Stimulated activated naive CD8-positive, alpha-beta T cell treated with anti-CD3 and anti-CD28 coated beads, Interleukin-15, Interleukin-2, amounts not matched to agents 100 U/mL and 50 U/mL, for 24 hours (primary cell): ENCODE data around the gene ZDHHC14.
"Not testable (repeated sequence)": the region's sequence is repeated elsewhere in the genome, so short reads cannot be mapped to it uniquely, and the experiment has no call there.

ENCODE experiments used
- ATAC-seq: fragments of 150-1000 bp; cut with Tn5 transposase; one replicate; pipeline ENCODE4 v1.10.0; 2021
- DNase-seq: peaks from one replicate; pipeline ENCODE4 v3.0.0; 2021

The ZDHHC14 gene

DNA sequence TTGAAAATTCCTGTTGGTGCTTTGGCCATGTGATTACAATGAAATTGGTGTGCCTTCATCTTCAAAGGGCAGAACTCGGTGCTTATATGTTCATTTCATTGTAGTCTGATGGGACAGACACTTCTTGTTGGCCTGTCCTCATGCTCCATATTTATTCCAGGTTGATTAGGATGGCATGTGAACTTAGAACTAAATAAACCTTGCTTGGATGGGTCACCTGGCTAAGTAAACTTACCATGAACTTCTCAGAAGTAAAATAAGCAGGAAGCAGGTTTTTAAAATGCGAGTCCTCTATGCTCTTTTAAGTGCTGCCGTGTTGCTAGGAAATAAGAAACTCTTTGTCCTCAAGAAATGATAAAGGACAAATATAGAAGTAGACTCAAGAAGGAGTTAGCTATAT, 26.7 kb downstream of the ZDHHC14 start:
- no peak for ATAC-seq
- no peak for DNase-seq

DNA sequence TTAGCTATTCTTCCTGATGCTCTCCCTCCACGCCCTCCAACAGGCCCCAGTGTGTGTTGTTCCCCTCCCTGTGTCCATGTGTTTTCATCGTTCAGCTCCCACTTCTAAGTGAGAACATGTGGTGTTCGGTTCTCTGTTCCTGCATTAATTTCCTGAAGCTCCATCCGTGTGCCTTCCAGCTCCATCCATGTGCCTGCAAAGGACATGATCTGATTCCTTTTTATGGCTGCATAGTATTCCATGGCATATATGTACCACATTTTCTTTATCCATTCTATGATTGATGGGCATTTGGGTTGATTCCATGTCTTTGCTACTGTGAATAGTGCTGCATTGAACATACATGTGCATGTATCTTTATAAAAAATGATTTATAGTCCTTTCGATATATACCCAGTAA, 27.4 kb downstream of the ZDHHC14 start:
- ATAC-seq, DNase-seq: not testable (repeated sequence)

DNA sequence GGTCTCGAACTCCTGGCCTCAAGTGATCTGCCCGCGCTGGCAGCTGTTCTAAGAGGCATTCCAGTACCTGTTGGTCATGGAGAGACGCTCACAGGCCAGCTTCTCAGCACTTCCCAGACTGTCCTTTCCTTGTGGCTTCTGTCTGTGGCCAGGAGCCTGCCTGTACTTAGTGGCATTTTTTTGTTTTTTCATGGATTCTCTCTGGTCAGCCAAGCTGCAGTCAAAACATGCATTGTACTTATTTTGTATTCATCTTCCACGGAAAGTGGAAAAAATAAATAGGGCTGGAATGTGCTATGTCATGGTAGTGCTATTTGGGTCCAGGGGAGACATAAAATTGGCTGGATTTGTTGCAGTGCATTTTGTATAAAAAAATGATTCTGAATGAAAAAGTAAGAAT, 29.1 kb downstream of the ZDHHC14 start:
- DNase-seq = no peak

DNA sequence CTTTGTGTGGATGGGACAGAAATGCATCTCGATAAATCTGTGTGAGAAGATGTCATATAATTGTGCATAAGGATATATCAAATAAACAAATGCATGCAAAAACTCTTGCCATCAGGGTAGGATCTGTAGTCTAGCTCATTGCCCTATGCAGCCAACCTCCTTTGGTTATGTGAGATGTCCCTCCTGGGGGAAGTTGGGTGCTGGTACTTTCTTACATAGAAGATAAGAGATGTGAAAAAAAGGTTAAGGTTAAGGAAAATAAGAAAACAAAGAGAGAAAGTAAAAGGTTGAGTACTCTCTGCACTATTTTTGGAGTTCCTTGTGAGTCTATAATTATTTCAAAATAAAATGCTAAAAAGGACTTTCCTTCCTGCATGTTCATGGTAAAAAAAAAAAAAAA, 30.4 kb downstream of the ZDHHC14 start:
- DNase-seq (no peak), ATAC-seq (no peak)

More for the DNA sequence above, 29.1 kb downstream of the ZDHHC14 start:
- ATAC-seq = no peak

DNA sequence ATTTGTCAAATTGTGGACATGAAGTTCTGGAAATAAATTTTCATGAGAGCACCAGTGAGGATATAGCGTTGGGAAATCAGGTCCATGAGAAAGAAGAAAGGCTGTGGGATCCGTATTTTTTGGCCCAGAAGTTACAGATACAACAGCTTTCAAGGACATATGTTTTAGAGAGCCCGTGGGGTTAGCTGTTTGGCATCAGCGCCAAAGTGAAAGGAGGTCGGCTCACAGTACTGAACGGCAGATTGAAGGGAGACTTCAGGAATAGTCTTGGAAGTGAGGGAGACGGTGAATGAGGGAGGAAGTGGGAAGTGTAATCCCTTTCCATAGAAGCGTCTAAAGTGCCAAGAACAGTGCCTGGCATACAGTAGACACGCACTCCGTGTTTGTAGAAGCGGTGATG, 31.8 kb downstream of the ZDHHC14 start:
- ATAC-seq (no peak), DNase-seq (no peak)

DNA sequence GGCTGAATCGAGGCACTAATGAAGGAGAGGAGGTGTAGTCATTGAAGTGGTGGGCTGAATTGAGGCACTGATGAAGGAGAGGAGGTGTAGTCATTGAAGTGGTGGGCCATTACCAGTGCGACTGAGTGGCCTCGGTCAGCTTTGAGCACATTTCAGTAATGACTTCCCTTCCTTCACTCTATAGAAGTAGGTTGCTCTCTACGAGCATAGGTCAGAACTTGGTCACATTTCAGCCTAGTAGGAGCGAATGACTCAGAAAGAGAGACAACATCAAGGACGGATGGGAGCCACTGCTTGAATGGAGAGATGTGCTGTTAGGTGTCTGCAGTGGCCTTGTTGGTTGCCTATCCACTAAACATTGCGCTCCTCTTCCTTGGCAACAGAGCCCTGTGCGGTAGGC, 39.5 kb downstream of the ZDHHC14 start:
- DNase-seq = no peak
- peak; percentile 84 for ATAC-seq

DNA sequence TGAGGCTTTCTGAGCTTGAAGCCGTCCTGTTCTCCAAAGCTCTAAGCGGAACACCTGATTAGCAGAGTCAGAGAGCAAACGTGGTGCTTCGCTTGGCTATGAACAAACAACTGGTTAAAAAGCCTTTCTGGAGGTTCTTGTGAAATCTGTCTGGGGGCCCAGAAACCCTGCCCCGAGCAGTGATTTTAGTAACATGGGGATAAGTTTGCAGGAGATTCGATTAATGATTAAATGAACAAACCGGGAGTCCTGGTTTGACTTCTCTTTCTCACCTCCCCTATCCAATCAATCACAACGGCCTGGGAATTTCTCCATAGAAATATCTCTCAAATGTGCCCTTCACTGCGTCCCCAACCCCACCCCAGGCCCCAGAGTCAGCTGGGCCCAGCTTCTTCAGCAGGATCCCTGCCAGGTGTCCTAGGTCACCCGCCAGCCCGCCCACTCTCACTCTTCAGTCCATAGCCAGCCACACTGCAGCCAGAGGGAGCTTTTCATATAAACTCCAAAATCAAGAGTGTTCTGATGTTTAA, 43.6 kb downstream of the ZDHHC14 start:
- ATAC-seq (no peak), DNase-seq (no peak)

DNA sequence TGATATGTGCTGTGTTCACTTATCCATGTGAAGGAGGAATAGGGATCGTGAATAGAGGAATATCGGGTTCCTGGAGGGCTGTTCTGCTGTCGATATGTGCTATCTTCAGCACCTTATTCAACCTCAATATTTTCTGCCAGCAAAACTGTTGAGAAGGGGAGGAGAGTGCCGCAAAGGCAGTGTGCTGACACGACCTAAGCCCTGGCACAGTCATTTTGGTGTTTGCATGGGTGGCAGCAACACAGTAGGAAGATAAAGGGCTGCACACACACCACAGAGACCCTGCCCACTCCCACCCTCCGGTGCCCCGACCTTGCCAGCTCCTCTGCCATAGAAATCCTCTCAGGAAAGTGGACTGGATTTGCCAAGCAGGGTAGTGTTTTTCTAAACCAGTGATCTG, 47.0 kb downstream of the ZDHHC14 start:
- DNase-seq = no peak
- no peak for ATAC-seq

DNA sequence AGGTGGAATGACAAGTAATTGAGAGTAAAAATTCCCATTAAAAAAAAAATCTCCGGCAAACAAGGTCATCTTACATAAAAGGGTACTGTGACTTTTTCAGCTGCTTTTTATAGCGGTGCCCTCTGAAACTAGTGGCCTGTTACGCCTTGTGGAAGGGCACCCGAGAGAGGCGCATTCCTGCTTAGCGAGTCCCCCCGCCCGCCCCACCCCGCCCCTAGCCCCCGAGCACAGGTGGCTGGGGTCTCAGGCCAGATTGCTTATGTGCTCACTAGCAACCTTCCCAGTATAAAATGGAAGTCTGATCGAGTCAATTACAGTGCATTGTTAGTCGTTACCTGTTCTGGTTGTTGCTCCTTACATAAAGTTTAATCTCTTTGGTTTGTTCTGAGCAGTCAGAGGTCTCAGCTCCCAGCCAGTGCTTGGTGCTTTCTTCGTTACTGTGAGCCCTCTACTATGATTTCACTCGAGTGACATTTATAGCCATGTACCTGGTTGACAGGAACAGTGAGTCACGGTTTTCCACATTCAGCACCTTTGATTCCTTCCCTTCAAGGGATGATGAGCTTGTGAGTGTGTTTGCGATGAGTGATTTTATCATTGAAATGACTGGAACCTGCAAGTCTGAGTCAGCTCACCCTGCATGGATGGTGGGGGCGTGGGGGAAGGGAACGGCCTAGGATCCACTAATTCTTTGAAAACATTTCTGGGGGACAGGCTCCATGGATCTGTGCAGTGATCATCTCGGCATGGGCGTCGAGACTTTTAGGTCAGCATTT, 47.6 kb downstream of the ZDHHC14 start:
- peak; percentile 73 for DNase-seq

DNA sequence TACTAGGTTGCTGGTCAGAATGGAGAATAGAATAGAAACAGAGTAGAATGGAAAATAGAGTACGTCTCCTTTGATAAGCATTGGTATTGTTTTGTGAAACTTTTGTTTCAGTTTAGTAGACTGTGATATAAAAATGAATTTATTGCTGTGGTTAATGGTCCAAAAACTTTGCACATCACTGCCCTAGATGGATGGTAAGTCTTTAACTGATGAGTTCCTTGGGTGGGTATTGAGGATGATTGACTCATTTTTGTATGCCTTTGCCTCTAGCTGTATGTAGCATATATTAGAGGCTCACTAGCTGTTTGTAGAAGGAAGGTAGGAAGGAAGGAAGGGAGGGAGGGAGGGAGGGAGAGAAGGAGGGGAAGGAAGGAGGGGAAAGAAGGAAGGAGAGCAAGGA, 48.3 kb downstream of the ZDHHC14 start:
- peak; percentile 25 for ATAC-seq

More for the DNA sequence above, 47.6 kb downstream of the ZDHHC14 start:
- ATAC-seq = peak; percentile 95

DNA sequence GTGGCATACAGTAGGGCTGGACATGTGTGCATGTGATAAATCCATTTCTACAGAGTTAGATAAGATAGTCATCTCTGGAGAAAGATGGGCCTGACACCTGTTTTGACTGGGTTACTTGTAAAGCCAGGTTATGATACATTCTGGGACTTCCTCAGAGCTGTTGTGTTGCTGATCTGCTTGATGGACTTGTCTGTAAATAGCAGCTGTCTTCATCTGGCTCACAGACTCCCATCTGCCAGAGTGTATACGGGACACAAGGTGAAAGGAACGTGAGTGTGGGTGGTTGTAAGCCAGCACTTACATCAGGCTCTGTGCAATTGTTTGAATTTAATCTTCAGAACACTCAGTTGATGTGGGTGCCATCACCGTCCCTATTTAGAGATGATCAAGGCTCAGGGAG, 49.8 kb downstream of the ZDHHC14 start:
- ATAC-seq (no peak), DNase-seq (no peak)

More for the DNA sequence above, 48.3 kb downstream of the ZDHHC14 start:
- no peak for DNase-seq

DNA sequence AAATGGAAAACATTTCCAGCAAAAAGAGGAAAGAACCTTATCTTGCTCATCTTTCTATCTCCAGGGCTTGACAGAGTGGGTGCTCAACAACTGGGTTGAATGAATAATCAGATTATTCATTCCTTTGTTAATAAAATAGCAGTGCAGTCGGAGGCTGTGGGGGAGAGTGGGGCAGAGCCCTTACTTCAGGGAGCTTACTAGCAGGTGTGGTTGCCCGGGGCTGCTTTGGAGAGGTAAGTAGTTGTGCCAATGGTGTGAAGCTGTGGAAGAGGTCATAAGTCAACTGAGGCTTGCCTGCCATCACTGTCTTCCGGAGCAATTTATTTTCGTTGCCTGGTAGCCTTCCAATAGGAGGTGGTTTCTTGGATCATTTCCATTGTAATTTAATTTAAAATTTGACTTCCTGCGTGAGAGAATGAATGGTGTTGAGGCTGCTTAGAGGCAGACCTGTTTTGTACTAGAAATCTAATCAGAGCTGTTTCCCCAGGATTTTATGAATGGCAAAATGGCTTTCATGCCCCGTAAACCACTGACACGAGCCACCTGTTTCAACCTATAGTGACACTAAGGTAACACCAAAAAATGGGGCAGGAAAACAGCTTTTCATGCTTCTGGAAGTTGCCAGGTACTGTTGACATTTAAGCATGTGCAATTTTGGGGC, 51.4 kb downstream of the ZDHHC14 start:
- DNase-seq (no peak), ATAC-seq (no peak)

DNA sequence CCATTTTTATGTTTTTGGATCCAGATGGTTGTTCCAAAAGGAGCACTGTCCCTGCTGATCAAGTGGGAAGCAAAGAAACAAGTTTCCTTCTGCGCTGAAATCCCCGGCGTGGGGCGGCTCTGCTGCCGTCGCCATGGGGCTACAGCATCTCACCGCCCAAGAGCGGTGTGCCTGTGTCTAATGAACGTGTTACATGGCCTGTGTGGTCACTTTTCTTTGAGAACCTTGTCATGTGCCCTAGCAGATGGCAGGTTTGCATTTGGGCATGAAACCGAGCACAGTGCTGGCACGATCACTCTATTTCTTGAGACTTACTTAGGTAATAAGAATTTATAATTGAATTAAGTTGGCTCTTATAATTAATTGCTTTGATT, 51.9 kb downstream of the ZDHHC14 start:
- no peak for DNase-seq
- ATAC-seq = no peak

DNA sequence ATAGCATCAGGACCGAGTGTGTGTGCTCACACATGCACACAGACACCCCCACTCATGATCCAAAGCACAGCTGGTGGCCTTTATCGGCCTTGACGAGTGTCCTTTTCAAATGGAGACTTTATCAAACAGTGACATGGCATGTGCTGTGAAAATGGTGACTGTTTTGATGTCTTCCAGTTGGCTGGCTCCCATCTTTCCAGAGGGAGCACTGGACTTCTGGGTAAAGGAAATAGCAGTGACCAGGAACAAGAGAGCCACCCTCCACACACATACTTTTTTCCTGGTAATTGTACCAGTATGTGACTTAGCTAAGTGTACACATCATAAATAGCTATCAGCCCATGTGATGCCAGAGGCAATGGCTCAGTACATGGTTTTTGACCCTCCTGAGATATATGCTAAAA, 52.7 kb downstream of the ZDHHC14 start:
- ATAC-seq (no peak), DNase-seq (no peak)

DNA sequence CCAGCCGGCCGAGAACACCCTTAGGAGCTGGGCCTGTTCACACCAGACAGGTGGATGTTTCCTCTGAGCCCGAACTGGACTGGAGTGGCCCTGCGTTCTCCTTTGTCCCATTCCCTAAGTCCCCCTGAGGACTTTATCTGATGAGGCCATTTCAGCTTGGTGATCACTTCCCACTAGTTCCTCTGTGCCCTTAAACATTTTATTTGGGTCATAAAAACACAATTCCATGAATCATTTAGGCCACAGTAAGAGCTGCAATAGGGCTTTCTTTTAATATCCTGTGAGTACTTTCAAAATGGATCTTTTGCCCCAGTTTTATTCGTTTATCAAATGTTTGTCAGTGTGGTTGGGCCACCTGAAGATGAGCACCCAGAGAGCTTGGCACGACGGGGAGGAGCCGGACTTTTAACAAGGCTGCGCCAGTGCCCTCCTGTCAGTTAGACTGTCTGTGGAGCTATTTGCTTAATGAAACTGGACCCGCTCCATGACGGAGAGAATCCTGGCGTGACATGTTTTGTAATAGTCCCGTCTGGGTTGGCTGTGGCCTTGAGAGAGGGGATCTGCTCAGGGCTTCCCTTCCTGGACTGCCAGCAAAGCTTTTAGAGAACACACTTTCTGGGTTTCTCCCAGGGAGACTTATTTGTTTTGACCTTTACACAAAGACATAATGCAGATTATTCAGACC, 53.5 kb downstream of the ZDHHC14 start:
- no peak for DNase-seq
- no peak for ATAC-seq

DNA sequence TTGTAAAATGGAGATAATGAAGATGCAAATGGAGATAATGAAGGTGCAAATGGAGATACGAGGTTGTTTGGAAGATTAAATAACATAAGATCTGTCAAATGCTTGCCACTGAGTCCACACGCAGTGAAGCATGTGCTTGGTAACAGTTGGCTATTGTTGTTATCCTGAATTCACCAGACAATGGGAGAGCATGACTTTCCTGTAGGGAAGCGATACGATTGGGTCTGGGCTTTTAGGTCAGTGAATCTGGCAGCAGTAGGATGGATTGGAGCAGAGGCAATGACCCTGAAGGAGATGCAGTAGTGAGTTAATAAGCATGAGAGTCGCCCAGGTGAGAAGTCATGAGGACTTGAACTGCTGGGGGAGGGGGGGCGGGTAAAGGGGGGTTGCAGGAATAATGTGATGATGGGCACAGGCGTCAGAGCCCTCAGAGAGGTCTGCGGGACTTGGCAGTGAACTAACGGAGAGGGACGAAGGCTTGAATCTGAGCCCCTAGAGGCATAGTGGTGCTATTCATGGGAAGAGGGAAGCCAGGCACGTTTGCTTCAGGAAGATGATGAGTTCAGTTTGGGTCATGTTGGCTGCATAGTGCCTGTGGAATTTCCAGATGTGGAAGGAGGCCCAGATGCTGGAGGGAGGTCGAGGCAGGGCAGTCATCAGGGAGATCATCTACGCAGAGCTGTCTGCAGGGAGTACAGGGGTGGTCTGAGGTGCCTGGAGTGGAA, 55.4 kb downstream of the ZDHHC14 start:
- DNase-seq (no peak), ATAC-seq (no peak)

DNA sequence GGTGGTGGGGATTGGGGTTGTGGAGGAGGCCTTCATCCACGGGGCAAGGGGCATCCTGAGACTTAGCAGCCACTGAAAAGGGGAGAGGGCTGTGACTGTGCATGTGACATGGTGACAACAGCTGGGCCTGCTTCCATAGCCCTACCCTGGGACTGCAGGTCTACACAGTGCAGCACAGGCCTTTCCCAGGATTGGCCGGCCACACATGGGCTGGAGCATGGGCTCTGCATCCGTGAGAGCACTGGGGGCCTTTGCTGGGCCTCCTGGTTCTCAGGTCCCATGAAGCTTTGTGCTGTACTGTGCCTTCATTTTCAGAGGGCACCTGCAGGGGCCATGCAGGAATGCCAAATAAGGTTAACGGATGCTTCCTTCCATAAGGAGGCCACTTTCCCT, 56.0 kb downstream of the ZDHHC14 start:
- DNase-seq = no peak
- no peak for ATAC-seq

DNA sequence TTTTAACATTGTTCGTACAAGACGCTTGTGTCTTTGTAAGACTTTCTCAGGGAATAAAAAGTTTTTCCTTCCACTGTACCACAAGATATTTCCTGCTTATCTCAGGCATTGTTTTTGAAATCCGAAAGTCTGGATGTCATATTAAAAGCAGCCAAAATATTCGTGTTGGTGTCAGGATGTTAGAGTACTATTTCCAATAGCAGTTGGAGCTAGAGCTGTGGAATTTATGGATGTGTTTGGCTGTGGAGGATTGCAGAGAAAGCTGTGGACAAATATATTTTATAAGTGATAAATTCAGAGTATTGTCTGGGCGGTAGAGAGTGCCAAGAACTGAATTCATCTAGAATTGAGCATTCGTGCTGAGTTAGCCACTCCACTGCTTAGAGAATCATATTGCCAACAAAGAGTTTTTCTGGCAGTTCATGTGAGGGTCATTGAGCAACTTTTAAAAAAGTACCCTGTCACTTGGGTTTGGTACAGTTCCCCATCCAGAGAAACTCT, 57.7 kb downstream of the ZDHHC14 start:
- no peak for ATAC-seq
- no peak for DNase-seq

DNA sequence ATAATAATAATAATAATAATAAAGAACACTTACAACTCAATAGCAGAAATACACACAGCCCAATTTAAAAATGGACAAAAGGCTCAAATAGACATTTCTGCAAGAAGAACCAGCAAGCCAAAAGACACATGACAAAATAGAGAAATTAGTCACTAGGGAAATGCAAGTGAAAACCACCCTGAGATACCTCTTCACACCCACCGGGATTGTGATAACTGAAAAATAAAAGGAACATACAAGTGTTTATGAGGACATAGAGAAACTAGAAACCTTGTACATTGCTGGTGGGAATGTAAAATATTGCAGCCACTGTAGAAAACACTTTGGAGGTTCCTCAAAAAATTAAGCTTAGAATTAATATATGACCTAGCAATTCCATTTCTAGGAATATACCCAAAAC, 59.2 kb downstream of the ZDHHC14 start:
- no peak for DNase-seq
- no peak for ATAC-seq

DNA sequence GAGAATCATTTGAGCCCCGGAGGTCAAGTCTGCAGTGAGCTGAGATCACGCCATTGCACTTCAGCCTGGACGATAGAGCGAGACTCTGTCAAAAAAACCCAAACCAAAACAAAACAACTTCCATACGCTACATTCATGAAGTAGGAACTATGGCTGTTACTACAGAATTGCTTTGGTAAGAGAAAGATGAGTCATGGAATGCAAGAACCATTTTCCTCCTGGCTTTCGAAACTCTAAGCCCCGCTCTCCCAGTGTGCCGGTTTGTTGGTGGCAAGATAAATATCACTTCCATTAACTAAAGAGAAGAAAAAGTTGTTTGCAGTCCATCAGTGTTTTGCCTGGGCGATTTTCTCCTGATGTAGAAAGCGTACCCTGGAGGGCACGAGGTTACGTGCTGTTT, 61.3 kb downstream of the ZDHHC14 start:
- ATAC-seq (no peak), DNase-seq (no peak)

DNA sequence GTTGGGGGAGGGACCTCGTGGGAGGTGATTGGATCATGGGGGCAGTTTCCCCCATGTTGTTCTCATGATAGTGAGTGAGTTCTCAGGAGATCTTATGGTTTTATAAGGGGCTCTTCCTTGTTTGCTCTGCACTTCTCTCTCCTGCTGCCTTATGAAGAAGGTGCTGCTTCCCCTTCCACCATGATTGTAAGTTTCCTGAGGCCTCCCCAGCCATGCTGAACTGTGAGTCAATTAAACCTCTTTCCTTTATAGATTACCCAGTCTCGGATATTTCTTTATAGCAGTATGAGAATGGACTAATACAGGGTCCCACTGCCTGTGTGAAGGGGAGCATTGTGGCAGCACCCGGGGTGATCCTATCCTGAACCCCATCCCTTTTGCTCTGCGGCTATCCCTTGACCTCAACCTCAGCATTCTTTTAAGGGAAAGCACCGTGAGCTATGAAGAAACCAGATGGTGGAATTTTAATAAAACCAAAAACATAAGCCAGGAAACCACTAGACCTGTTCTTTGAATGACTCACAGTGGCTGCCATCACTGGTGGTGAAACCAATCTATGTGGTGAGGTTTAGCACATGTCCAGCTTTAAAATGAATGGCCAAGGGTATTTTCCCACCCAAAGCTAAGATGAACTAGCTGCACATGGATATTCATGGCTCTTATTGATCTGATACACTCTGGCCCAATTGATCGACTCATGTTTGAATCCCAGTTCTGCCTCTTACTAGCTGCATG, 62.2 kb downstream of the ZDHHC14 start:
- ATAC-seq (peak; percentile 79), DNase-seq (peak; percentile 31)
